HG03354 (cell line): Measurements from ENCODE around the gene MIEF1.

Source experiments
- ATAC-seq: cut with Tn5 transposase; IDR thresholded peaks from one replicate; pipeline ENCODE4 v1.9.1; 2021; ENCODE audit warnings: mild to moderate bottlenecking; ENCODE audit not compliant: unreplicated experiment, poor library complexity, severe bottlenecking

Gene MIEF1

GRCh38 chr22:39487826-39488520 is 14.1 kb upstream of the MIEF1 start:
- ATAC-seq = no peak

GRCh38 chr22:39488563-39489083 is 13.5 kb upstream of the MIEF1 start:
- ATAC-seq = no peak

- no peak for ATAC-seq
Measured at GRCh38 chr22:39489094-39490068, 12.7 kb upstream of the MIEF1 start.

GRCh38 chr22:39490135-39490798 is 11.8 kb upstream of the MIEF1 start:
- ATAC-seq = peak; percentile 65

GRCh38 chr22:39490966-39491680 is 11.0 kb upstream of the MIEF1 start:
- ATAC-seq = no peak

- no peak for ATAC-seq
Measured at GRCh38 chr22:39491696-39492095, 10.4 kb upstream of the MIEF1 start.

- no peak for ATAC-seq
Measured at GRCh38 chr22:39492186-39492585, 9.9 kb upstream of the MIEF1 start.

- ATAC-seq = no peak
Measured at GRCh38 chr22:39493759-39494158, 8.3 kb upstream of the MIEF1 start.

- no peak for ATAC-seq
Measured at GRCh38 chr22:39494471-39495120, 7.5 kb upstream of the MIEF1 start.

- no peak for ATAC-seq
Measured at GRCh38 chr22:39496131-39496838, 5.8 kb upstream of the MIEF1 start.

GRCh38 chr22:39497429-39497828 is 4.7 kb upstream of the MIEF1 start:
- no peak for ATAC-seq

GRCh38 chr22:39498368-39498767 is 3.7 kb upstream of the MIEF1 start:
- ATAC-seq = no peak

GRCh38 chr22:39498802-39499201 is 3.3 kb upstream of the MIEF1 start:
- ATAC-seq = no peak

GRCh38 chr22:39500101-39500500 is 2.0 kb upstream of the MIEF1 start:
- ATAC-seq = no peak

- ATAC-seq = no peak
Measured at GRCh38 chr22:39501644-39502108, 414 bp upstream of the MIEF1 start.

- ATAC-seq = no peak
Measured at GRCh38 chr22:39502789-39503409, 809 bp downstream of the MIEF1 start.

GRCh38 chr22:39503630-39504029 is 1.5 kb downstream of the MIEF1 start:
- ATAC-seq = no peak

GRCh38 chr22:39504071-39504470 is 2.0 kb downstream of the MIEF1 start:
- ATAC-seq = no peak
